Measurements from ENCODE around the gene CEP44.
"Not testable (repeated sequence)": the region's sequence is repeated elsewhere in the genome, so short reads cannot be mapped to it uniquely, and the experiment has no call there.

The CEP44 gene

DNA sequence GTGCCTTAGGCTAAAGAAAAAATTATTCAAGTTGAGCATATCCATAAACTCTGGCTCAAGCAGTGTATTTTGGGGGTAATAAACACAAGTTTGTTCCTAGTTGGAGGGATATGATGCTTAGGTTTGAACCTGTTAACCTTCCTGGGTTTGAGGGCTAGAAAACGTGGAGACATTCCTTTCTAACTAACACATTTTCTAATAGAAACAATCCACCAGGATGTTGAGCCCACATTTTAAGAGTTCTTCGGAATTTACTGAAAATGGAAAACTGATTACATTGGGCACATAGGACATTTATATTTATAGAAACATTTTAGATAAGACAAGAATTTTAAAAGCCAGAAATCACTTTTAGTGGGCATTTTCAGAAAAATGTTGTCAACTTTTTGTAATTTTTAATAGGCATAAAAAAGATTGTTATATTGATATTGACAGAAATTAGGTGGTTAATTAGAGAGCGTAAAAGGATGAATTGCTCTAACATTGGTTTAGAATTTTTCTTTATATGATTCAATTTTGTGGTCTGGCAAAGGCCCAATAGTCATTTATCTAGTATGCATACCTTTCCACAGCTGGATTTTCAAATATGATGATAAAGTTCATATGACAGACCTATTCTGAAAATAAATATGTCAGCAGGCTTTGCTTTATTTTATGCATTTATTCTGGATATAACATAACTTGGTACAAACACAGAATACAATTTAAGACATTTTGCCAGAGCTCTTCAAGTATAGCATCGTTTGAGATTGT lies 49.2 kb downstream of the CEP44 start:
- no peak for DNase-seq

DNA sequence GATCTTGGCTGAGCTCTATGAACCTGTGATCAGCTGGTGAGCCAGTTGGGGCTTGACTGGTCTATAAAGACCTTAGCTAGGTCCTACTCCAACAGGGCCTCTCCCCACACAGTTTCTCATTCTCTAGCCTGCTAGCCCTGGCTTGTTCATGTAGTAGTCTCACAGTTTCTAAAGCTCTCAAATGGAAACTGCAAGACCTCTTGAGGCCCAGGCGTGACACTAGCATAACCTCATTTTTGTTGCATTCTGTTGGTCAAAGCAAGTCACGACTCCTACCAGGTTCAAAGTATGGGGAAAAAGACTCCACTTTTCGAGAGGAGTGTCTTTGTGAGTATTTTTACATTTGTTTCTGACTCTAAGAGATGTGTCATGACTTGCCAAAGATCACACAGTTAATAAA lies 50.9 kb downstream of the CEP44 start:
- no peak for DNase-seq

DNA sequence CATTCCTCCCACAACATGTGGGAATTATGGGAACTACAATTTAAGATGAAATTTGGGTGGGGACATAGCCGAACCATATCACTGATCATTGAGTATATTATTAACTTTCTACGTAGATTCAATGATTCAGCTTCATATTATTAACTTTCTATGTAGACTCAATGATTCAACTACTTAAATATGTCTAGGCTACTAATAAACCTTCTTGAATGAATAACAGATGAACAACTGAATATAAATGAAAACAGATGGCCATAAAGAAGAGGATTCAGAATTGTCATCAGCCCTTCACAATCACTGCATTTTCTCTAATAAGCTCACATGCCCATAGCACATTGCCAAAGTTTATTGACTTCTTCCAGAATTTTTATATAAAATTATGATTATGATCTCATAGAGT lies 57.0 kb downstream of the CEP44 start:
- DNase-seq, result no peak

DNA sequence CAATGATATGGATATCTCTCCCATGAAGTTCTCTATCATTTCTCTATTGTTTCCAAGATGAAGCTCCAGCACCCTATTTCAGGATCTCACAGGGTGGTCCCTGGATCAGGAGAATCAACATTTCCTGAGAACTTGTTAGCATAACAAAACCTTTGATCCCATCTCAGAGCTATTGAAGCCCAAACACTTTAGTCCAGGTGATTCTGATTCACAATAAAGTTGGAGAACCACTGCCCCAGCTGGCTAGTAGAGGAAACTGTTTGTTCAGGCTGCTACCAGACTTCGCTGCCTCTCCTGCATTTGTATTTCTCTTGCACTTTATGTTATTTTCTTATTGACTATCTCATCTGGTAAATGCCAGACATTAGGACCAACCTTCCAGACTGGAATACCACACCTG lies 65.4 kb downstream of the CEP44 start:
- no peak for DNase-seq

DNA sequence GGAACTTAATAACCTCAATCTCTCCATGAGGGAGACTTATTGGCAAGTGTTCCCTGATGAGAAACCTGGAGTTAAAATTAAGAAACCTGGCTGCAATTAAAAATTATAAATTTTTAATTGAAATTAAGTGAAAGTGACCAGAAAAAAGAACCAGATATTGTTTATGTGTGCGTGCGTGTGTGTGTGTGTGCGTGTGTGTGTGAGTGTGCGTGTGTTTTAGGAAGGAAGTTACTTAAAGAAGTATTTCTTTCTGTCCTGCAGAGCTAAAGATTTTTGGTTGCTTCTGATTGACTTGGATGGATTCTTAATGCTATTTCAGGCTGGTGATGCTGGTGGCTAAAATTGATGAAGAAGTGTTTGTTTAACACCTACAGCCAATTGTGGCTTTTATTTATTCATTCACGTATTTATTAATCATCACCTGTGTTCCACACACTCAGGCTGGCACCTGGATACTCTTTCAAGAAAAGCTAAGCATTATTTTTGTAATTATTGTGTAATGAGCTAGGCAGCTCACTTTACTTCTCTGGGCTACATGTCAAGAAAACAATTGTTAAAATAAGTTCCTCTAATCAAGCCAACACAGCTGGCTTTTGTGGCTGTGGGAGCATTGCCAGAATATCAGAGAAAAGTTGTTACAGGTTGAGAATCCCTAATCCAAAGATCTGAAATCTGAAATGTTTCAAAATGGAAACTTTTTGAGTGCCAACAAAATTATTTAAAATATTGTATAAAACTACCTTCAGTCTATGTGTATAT lies 68.5 kb downstream of the CEP44 start:
- no peak for DNase-seq

DNA sequence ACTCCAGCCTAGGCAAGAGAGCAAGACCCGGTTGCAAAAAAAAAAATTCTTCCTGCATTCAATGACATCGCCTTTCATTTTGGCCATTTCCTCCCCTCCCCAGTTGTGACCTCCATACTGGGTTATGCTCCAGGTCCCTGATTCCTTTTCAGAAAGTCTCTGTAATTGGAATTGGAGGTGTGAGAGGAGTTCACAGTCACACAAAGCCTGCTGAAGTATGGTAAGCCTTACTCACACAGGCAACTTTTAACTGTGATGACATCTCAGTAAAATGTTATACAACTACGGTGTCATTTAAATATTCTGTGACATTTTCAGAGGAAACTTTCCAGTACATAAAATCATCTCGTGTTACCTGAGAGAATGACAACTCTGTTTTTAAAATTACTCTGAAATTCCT lies 73.6 kb downstream of the CEP44 start:
- no peak for DNase-seq

DNA sequence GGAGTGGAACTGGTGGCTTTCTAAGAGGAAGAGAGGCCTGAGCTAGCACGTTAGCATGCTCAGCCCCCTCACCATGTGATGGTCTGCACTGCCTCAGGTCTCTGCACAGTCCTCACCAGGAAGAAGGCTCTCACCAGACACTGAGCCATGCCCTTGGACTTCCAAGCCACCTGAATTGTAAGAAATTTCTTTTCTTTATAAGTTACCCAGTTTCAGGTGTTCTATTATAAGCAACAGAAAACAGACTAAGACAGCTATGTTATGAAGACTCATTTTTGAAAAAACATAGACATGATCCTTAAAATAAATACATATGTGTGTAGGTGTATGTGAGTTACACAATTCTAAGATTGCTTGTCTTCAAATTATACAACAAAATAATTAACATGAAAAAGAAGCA lies 74.7 kb downstream of the CEP44 start:
- DNase-seq, result no peak

DNA sequence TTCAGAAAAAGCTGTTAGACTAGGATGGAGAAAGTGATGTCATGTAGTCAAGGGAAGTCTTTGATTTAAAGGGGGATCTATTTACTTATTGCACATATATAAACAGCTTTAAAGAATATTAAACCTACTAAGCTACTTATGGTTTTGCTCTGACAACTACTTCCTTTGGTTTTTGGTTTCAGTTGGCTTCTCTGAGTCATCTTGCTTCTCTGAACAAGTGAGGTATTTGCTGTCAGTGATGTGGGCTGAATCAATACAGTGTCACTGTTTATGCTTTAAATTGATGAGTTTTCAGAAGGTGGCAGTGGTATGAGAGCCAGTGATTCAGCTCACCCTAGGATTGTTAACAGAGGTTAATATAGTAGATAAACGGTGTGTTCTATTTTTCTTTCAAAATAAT lies 75.1 kb downstream of the CEP44 start:
- no peak for DNase-seq

DNA sequence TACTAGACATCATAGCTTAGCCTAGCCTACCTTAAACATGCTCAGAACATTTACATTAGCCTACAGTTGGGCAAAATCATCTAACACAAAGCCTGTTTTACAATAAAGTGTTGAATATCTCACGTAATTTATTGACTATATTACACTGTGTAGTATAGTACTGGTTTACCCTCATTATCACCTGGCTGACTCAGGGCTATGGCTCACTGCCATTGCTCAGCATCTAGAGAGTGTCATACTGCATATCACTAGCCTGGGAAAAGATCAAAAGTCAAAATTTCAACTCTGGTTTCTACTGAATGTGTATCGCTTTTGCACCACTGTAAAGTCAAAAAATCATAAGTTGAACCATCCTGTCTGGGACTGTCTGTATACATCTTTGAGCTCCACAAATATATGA lies 78.6 kb downstream of the CEP44 start:
- DNase-seq, result no peak

DNA sequence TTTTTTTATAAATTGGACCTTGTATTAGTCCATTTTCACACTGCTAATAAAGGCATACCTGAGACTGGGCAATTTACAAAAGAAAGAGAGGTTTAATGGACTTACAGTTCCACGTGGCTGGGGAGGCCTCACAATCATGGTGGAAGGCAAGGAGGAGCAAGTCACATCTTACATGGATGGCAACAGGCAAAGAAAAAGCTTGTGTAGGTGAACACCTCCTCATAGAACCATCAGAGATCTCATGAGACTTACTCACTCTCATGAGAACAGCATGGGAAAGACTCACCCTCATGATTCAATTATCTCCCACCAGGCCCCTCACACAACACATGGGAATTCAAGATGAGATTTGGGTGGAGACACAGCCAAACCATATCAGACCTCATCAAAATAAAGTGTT lies 80.1 kb downstream of the CEP44 start:
- DNase-seq, result not testable (repeated sequence)

DNA sequence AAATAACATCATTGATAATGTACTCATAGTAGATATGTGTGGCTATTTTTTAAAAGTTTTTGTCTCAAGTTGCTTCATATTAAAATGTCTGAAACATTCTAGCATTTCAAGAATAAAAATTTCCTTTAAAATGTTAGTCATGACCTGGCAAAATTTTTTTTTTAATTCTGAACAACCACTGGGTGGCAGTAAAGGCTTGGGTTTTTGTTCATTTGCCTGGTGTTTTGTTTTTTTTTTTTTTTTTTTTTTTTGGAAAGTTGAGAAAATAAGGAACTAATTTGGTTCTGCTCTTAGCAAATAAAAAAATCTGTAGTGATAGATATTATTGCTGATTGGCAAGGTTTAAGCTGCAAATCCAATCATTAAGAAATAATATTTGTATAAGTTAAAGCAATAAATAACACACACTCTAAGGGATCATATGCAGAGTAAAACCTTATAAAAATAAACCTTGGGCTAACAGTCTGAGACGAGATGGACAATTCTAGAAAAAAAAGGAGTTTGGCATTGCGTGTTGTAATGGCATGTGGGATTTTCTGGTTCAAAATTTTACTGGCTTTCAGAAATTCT lies 81.4 kb downstream of the CEP44 start:
- DNase-seq, result peak; percentile 7

DNA sequence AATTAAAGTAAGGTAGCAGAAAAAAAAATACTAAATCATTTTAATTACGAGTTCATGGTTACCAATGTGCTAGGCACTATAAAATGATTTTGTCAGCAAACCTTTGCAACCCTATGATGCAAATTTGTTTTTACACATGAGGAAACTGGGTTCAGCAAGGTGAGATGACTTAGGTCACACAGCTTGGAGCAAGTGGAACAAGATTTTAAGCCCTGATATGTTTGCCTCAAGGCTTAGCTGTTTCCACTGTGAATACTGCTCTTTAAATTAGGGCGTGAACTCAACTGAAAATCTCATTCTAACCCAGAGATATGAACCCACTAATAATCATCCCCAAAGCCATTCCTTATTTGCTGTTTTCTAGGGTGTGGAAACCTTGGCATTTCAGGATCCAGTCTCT lies 86.3 kb downstream of the CEP44 start:
- no peak for DNase-seq

DNA sequence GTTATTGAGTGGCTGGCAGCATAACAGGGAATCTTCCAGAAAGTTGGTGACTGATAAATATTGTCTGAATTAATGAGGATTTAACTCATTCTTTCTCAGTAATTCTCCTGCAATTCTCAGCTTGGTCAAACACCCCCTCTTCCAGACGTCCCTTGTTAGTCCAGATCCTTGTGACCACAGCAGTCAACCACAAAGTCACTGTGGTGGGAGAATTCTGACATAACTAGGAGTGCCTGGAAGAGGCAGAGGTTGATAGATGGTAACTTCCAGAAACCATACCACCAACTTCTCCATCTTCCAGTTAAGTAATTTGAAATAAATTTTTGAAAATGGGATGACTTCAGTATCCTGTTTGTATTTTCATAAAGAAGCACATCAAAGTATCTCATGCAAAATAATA lies 90.1 kb downstream of the CEP44 start:
- no peak for DNase-seq

DNA sequence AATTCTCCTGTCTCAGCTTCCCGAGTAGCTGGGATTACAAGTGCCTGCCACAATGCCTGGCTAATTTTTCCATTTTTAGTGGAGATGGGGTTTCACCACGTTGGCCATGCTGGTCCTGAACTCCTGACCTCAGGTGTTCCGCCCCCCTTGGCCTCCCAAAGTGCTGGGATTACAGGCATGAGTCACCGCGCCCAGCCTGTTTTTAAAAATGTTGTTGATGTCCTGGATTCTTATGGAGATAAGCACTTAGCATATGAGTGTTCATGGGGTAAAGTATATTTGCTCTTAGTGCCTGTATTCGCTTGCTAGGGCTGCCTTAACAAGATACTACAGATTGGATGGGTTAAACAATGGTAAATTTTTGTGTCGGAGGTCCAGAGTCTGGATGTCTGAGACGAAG lies 91.7 kb downstream of the CEP44 start:
- DNase-seq, result no peak

DNA sequence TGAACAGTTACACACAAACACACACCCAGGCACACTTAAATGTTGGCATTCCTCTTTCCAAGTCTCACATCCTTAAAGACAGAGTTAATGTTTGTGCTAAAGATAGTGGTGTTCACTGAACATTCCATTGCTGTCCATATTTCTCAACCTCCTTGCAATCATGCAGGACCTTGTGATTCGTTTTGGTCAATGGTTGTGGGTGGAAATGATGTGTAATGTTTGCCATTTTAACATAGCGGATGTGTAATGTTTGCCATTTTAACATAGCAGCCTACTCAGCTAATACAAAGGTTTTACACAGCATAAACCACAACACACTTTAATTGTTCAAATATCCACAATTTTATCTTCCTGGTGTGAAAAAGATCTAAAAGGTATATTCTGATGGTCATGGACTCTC lies 93.9 kb downstream of the CEP44 start:
- no peak for DNase-seq

DNA sequence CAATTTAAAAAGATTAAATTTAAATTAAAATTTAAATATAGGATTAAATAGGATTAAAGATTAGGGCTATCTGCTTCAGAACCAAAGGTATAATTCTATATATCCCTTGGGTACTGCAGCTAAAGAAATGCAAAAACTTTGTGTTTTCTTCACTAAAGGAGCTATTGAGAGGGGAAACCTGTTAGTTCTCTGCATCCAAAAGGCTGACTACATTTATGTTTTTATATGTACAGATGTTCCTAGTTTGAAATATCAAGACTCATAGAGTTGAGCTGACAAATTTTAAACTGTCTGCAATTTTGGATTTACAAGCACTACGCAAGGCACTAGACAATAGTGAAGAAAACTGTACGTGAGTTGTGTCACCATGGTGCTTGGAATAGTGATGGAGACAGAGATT lies 95.2 kb downstream of the CEP44 start:
- DNase-seq, result no peak

DNA sequence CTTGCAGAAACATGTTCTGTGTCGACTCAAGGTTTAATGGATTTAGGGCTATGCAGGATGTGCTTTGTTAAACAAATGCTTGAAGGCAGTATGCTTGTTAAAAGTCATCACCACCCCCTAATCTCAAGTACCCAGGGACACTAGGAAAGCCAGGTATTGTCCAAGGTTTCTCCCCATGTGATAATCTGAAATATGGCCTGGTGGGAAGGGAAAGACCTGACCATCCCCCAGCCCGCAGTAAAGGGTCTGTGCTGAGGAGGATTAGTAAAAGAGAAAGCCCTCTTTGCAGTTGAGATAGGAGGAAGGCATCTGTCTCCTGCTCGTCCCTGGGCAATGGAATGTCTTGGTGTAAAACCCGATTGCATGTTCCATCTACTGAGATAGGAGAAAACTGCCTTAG lies 96.5 kb downstream of the CEP44 start:
- DNase-seq, result not testable (repeated sequence)

DNA sequence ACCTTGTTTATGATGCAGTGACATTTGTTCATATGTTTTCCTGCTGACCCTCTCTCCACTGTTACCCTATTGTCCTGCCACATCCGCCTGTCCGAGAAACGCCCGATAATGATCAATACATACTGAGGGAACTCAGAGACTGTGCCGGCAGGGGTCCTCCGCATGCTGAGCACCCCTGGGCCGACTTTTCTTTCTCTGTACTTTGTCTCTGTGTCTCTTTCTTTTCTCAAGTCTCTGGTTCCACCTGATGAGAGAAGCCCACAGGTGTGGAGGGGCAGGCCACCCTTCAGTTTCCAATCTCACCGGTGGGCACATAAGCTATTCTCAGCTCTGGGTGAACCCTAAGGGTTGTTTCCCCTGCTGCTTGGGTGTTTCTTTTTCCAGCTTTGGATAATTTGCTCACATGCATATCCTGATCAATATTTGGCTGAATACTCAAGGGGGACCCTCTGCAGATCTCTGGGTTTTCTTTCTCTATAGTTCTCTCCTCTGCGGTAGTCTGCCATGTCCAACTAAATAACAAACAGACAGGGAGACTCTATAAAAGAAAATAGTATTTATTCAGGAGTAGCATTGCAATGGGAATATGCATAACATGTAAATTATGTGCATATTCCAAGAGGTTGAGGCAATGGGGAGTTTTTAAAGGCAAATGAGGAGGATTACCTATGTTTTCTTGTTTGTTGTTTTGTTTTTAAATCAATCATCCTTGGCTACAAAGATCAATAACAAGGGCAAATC lies 97.2 kb downstream of the CEP44 start:
- DNase-seq, result no peak

DNA sequence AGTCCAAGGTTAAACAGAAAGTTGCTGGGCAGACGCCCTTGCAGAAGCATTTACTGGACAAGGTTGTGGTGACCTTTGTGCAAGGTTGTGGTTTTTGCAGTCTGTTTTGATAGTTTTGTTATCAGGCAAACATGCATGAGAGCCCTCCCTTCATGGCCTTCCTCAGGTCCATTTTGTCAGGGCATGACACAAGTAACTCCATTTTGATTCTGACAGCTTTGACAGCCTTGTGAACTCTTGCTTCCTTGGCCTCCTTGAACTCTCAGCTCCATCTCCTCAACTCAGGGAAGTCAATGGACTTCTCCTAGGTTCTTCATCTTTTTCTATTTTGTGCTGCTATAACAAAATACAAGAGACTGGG lies 97.7 kb downstream of the CEP44 start:
- no peak for DNase-seq

Data from central memory CD4-positive, alpha-beta T cell (primary cell).